Fibroblast of the aortic adventitia (primary cell): Measurements from ENCODE around the gene MRTFA. TPM values are rescaled to one million over a fixed set of nuclear protein-coding genes. Genes with fewer than 3 reads are reported as not detected.

Source experiments
- DNase-seq: peaks from one replicate; pipeline ENCODE4 v3.0.0-alpha.2; 2010; ENCODE audit warnings: low read depth
- H3K4me3 ChIP-seq: 2 replicates; pipeline ENCODE4 v1.5.1; 2011; ENCODE audit warnings: low read depth, mild to moderate bottlenecking, control low read depth, low read length, moderate library complexity
- CTCF ChIP-seq: IDR thresholded peaks from 2 replicates; pipeline ENCODE4 v1.5.1; 2011; ENCODE audit warnings: mild to moderate bottlenecking, low read length, control low read depth, inconsistent platforms; ENCODE audit not compliant: insufficient read depth
- total RNA-seq: library from RNA; depleted of rRNA; stranded (reverse); fragments of >200 nt; gene quantifications from 2 replicates; pipeline ENCODE4 v1.2.3, GENCODE V29; 2012; ENCODE audit warnings: low replicate concordance

The MRTFA gene
- total RNA-seq, 1 donor: 25.8 TPM

DNA sequence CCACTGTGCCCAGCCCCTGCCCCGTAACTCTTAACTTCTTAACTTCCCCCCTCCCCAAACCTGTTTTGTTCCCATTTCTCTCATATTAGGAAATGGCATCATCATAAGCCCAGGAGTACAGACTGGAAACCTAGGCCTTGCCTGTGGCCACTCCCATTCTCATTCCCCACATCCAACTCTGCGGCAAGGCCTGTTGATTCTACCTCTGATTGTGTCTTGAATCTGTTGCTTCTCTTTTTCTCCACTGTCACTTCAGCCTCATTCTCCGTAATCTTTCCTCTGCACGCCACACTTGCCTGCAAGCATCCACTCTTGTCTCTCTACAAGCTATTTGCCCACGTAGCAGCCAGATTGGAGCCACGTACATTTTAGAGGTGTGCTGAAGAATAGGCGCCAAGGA is 240.9 kb downstream of the MRTFA start:
- H3K4me3 ChIP-seq: no peak overlapping the region
- no peak for DNase-seq
- no peak for TF ChIP-seq CTCF

GRCh38 chr22:40394607-40395006 is 241.9 kb downstream of the MRTFA start:
- no peak overlapping the region for H3K4me3 ChIP-seq
- DNase-seq: no peak
- no peak for TF ChIP-seq CTCF

- no peak overlapping the region for H3K4me3 ChIP-seq
- TF ChIP-seq CTCF: no peak
- DNase-seq: peak; percentile 24
Observed at GRCh38 chr22:40392618-40393017, 243.9 kb downstream of the MRTFA start.

DNA sequence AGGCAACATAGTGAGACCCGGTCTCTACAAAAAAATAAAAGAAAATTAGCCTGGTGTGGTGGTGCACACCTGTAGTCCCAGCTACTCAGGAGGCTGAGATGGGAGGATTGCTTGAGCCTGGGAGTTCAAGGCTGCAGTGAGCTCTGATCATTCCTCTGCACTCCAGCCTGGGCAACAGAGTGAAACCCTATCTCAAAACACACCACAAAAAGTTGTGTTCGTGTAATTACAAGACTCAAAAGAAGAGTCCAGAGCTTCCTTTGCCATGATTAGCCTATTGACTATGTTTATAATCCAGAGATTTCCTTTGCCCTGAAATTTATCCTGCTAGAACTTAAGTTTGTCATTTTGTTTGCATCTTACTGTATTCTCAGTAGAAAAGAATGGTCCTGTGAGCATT is 245.1 kb downstream of the MRTFA start:
- H3K4me3 ChIP-seq: no peak overlapping the region
- DNase-seq: no peak
- no peak for TF ChIP-seq CTCF

DNA sequence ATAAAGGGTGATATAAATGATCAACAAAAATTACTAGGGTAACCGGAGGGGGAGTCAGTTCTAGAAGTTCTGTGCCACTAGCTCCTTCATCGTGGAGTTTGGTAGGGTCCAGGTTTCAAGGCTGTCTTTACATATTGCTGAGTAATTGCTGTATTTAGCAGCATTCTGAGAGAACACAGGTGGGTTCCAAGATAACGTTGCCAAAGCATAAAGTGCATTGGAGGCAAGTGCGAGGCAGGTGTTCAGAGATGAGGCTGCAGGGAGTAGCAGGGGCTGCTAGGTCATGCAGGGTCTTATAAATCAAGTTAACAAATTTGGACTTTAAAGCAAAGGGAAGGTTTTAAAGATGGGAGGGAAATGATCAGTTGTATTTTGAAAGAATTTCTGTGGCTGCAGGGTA is 248.3 kb downstream of the MRTFA start:
- H3K4me3 ChIP-seq: no peak overlapping the region
- no peak for TF ChIP-seq CTCF
- no peak for DNase-seq

GRCh38 chr22:40387746-40388145 is 248.8 kb downstream of the MRTFA start:
- no peak for TF ChIP-seq CTCF
- no peak for DNase-seq
- no peak overlapping the region for H3K4me3 ChIP-seq

DNA sequence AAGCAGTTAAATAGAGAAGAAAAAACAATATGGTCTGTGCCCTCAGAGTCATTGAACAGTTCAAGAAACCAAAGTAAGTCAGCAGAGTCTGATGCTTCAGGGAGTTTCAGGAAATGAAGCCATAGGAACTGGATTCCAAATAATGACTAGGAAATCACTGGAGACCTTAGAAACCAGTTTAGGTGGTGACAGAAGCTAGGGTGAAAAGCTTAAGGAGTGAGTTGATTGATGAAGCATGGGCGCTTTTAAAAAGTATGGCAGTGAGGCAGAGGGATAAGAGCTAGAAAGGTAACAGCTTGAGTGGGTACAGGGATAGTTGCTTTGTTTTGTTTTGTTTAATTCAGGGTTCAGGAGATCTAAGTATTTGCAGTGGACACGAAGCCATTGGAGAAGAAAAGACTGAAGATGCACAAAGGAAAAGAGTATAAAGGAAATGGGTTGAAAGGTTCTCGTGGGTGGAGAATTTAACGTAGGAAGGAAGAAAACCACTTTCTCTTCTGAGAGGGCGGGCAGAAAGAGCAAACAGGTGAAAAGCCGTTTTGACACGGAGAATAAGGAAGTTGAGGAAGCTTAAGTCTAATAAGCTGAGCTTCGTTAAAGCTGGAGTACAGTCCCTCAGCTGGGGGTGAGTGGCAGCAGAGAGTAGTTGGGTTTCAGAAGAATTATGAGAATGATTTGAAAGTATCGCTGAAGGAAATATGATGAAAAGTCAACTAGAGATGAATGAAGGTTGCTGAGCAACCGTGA is 251.3 kb downstream of the MRTFA start:
- H3K4me3 ChIP-seq: no peak overlapping the region
- TF ChIP-seq CTCF: no peak
- DNase-seq: no peak
